PFSK-1 (cell line): ENCODE results near the gene CA11.

Source experiments
- FOXP2 ChIP-seq: optimal IDR thresholded peaks from 2 replicates; pipeline ENCODE3; 2011; ENCODE audit warnings: borderline replicate concordance, control low read depth, inconsistent platforms; ENCODE audit not compliant: insufficient read depth; ENCODE audit errors: extremely low read length, extremely low read depth
- POLR2AphosphoS5 ChIP-seq: IDR thresholded peaks from 2 replicates; pipeline ENCODE4 v1.6.1; 2012; ENCODE audit warnings: low read depth, mild to moderate bottlenecking, control low read depth, low read length, moderate library complexity
- REST ChIP-seq, 2 experiments: IDR thresholded peaks; 2 replicates each; pipeline versions ENCODE4 v1.6.1 to v1.8.0; 2011 to 2012; ENCODE audit warnings: low read depth in 2 of 2, low read length in 2 of 2, control low read depth in 1 of 2, inconsistent platforms in 1 of 2, mild to moderate bottlenecking in 1 of 2, moderate library complexity in 1 of 2; ENCODE audit not compliant: insufficient read depth in 1 of 2
- TAF1 ChIP-seq: IDR thresholded peaks from 2 replicates; pipeline ENCODE4 v1.6.1; 2012; ENCODE audit warnings: low read length, control low read depth, borderline replicate concordance; ENCODE audit not compliant: insufficient read depth

- TF ChIP-seq POLR2AphosphoS5: no peak
- no peak for TF ChIP-seq TAF1
- no peak for TF ChIP-seq REST (IDR thresholded peaks at IDR 0.05; ENCODE audit: insufficient read depth in 1 of 2, low read depth in 2 of 2, low read length in 2 of 2)
- no peak for TF ChIP-seq FOXP2
Observed at GRCh38 chr19:48681127-48681470, 35.1 kb upstream of the CA11 start.
